ENCODE results near the gene PNPLA6. TPM values are rescaled to one million over a fixed set of nuclear protein-coding genes. Genes with fewer than 3 reads are reported as not detected.

The PNPLA6 gene
- total and polyA plus RNA-seq, 2 of the 8 experiments (the other 6 are each of a cell fraction or from before 2014, with no cell fraction given): 55.1 to 121 TPM

DNA sequence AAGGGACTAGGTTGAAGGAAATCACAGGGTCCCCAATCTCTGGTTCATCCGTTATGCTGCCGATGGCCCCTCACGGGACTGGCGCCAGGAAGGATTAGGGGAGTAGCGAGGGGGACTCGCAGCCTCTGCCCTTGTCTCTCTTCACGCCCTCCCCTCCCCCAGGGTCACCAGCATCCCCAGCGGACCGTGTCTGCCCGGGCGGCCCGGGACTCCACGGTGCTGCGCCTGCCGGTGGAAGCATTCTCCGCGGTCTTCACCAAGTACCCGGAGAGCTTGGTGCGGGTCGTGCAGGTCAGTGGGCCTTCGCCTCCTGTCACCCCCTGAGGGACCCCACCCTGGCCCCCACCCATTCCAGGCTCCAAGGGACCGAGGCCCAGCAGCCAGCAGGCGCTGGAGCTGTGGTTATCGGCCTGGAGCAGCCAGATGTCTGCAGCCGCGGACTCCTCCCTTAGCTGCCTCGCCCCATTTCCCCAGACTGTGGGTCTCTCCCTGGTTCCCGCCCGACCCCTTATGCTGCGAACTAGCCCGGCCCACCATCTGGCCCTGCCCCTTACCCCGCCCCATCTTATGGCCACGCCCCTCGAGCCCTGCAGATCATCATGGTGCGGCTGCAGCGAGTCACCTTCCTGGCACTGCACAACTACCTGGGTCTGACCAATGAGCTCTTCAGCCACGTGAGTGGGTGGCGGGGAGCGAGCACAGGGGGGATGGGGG lies 5.4 kb downstream of the PNPLA6 start:
- H3K79me2 ChIP-seq (ENCODE audit: control insufficient read depth in 1 of 2, insufficient read depth in 2 of 2, low read length in 2 of 2): no peaks in the 10 kb centered on the region
- no peak overlapping the region for H2BK12ac ChIP-seq (ENCODE audit: low read depth, low read length)
- H3K14ac ChIP-seq (ENCODE audit: insufficient read length): no peak overlapping the region
- H4K8ac ChIP-seq (ENCODE audit: extremely low read depth, insufficient read depth, low read length): no peak overlapping the region
- H4K20me1 ChIP-seq (replicated peaks in 1 of 2; ENCODE audit: control insufficient read depth in 1 of 2, insufficient read depth in 2 of 2, low read length in 2 of 2): peaks cover 0 to 3% of the 10 kb centered on the region in 2 experiments
- no peak overlapping the region for H3K56ac ChIP-seq (replicated peaks; ENCODE audit: insufficient read length, low read depth, low read length)
- H4K5ac ChIP-seq (ENCODE audit: insufficient read length, low read depth, low read length): no peak overlapping the region
- no peaks in the 10 kb centered on the region for H3K79me1 ChIP-seq (ENCODE audit: low read depth, low read length)
- peaks cover 3 to 30% (median 15%) of the 10 kb centered on the region in 4 experiments; a peak in 7 of 8 replicates for H3K36me3 ChIP-seq (ENCODE audit: control insufficient read depth in 2 of 4, insufficient read depth in 4 of 4, low read length in 3 of 4)
- H4K91ac ChIP-seq (replicated peaks; ENCODE audit: insufficient read length, low read length): no peak overlapping the region
- no peak overlapping the region for H2BK20ac ChIP-seq (ENCODE audit: low read length)
- H2BK5ac ChIP-seq (ENCODE audit: low read depth, low read length): no peak overlapping the region
- WGBS, 2 experiments (ENCODE audit: extremely low coverage in 1 of 2, insufficient coverage in 1 of 2, insufficient read length in 1 of 2, insufficient replicate concordance in 2 of 2, low coverage in 1 of 2, low lambda C conversion rate in 2 of 2, missing lambda C conversion rate in 1 of 2): 79% methylated on average over 31 of the region's 39 CpGs; no CpG with 5 or more reads in 1 of the 2 experiments
- CTCF ChIA-PET (ENCODE audit: partially characterized antibody): interaction anchor here (0.8 to 1.2 kb wide), 4 partner anchors 27 to 259 kb away, joined by 3 to 5 read pairs (median 3); a partner anchor contains a TSS
- no peaks in the 10 kb centered on the region for H3K23me2 ChIP-seq (ENCODE audit: low read depth, low read length)
- H3K27me3 ChIP-seq (replicated peaks in 1 of 4; ENCODE audit: control insufficient read depth in 3 of 4, extremely low read depth in 1 of 4, insufficient read depth in 3 of 4, low read length in 3 of 4): no peaks in the 10 kb centered on the region
- POLR2A ChIA-PET (ENCODE audit: partially characterized antibody): interaction anchor here (0.5 to 2.3 kb wide), 7 partner anchors 8 to 56 kb away, joined by 3 to 10 read pairs (median 4); partner anchors contain the start of gene MCOLN1
- no peak overlapping the region for H2BK120ac ChIP-seq (replicated peaks; ENCODE audit: low read depth, low read length)
- H2BK15ac ChIP-seq (ENCODE audit: low read length): no peak overlapping the region
- H2AFZ ChIP-seq (ENCODE audit: low read length): no peak overlapping the region
- H3K23ac ChIP-seq (ENCODE audit: insufficient read length): no peak overlapping the region
- DNase-seq (ENCODE audit: low read depth in 1 of 2, low spot score in 2 of 2) (peak; percentile 56 to 92), FAIRE-seq (no peak)
- H3K27ac ChIP-seq (ENCODE audit: low read depth, low read length): no peak overlapping the region
- H3K4me1 ChIP-seq (replicated peaks in 1 of 4; ENCODE audit: control insufficient read depth in 3 of 4, insufficient read depth in 4 of 4, low read length in 3 of 4): peaks cover 0 to 2% (median 1%) of the 10 kb centered on the region in 4 experiments; a peak in 2 of 7 replicates
- no peak overlapping the region for H3K9ac ChIP-seq (replicated peaks in 1 of 4; ENCODE audit: extremely low read depth in 1 of 4, low read depth in 3 of 4, low read length in 3 of 4)
- H3K9me3 ChIP-seq (ENCODE audit: insufficient read depth in 2 of 2, low read depth in 1 of 2, low read length in 1 of 2): no peaks in the 10 kb centered on the region
- no peak overlapping the region for H3K4ac ChIP-seq (replicated peaks; ENCODE audit: insufficient read length, low read depth, low read length)
- no peak overlapping the region for H3K4me3 ChIP-seq (ENCODE audit: extremely low read depth in 1 of 4, insufficient read depth in 2 of 4, low read depth in 3 of 4, low read length in 4 of 4)
- no peak overlapping the region for H3K18ac ChIP-seq (ENCODE audit: extremely low read depth, low read length)
- no peak overlapping the region for H3K4me2 ChIP-seq (ENCODE audit: insufficient read depth in 1 of 2, low read depth in 2 of 2, low read length in 2 of 2)
- no peak overlapping the region for H2AK5ac ChIP-seq (ENCODE audit: low read depth, low read length)
- no peak for TF ChIP-seq SIRT6 (IDR thresholded peaks at IDR 0.05; ENCODE audit: low read length)
- no peak for TF ChIP-seq MAFK (IDR thresholded peaks at IDR 0.05; ENCODE audit: low read depth, low read length)
- TF ChIP-seq GTF2F1 (IDR thresholded peaks at IDR 0.05; ENCODE audit: borderline replicate concordance, low read depth, low read length): no peak
- TF ChIP-seq TAF1 (IDR thresholded peaks at IDR 0.05; ENCODE audit: low read depth, low read length): peak; percentile 48; the same call in 1 of the 2 replicates
- TF ChIP-seq POLR2A (IDR thresholded peaks at IDR 0.05; ENCODE audit: control extremely low read depth in 1 of 2, low read depth in 2 of 2, low read length in 2 of 2): no peak
- TF ChIP-seq, protein P1, sequence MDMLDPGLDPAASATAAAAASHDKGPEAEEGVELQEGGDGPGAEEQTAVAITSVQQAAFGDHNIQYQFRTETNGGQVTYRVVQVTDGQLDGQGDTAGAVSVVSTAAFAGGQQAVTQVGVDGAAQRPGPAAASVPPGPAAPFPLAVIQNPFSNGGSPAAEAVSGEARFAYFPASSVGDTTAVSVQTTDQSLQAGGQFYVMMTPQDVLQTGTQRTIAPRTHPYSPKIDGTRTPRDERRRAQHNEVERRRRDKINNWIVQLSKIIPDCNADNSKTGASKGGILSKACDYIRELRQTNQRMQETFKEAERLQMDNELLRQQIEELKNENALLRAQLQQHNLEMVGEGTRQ (IDR thresholded peaks at IDR 0.05; ENCODE audit: low read length): no peak
- TF ChIP-seq TBP (IDR thresholded peaks at IDR 0.05; ENCODE audit: low read depth, low read length): peak; percentile 26; the same call in 1 of the 2 replicates
- no peak for TF ChIP-seq KDM1A (IDR thresholded peaks at IDR 0.05; ENCODE audit: borderline replicate concordance, low read length)
- TF ChIP-seq JUND (IDR thresholded peaks at IDR 0.05; ENCODE audit: low read length): no peak

Measured in H1 (cell line).